PC-9 (cell line): Measurements from ENCODE around the gene PRSS33. TPM values are rescaled to one million over a fixed set of nuclear protein-coding genes. Genes with fewer than 3 reads are reported as not detected.

Experiments
- BruUV-seq: library from RNA; stranded (reverse); fragments of 400-500 nt; replicated peaks from 2 replicates; lab custom pipeline; 2021; lab: Mats Ljungman, UMichigan
- CTCF ChIA-PET: fragments of 300-600 bp; sonication (Branson Sonifier 250); formaldehyde crosslinking; loops from one replicate; lab custom pipeline; 2022; ENCODE audit warnings: antibody characterized with exemption; lab: Charles Lee
- POLR2A ChIA-PET: fragments of 300-600 bp; sonication (Branson Sonifier 250); formaldehyde crosslinking; loops from one replicate; lab custom pipeline; 2022; ENCODE audit warnings: antibody characterized with exemption; ENCODE audit not compliant: unreplicated experiment; lab: Charles Lee
- DNase-seq, 2 experiments: peaks; one replicate each; pipeline versions ENCODE4 v3.0.0 to v3.0.0-alpha.2; 2015 to 2022; ENCODE audit warnings: mixed read lengths in 1 of 2
- H2AFZ ChIP-seq: fragments of 200-600 bp; sonication (generic); 2 replicates; pipeline ENCODE4 v1.8.1; 2017; ENCODE audit warnings: antibody characterized with exemption
- H3F3A ChIP-seq: fragments of 200-600 bp; sonication (generic); 2 replicates; pipeline ENCODE4 v1.8.1; 2017; ENCODE audit warnings: antibody characterized with exemption, mild to moderate bottlenecking, low read depth; ENCODE audit not compliant: insufficient read depth
- H3K27ac ChIP-seq: fragments of 200-600 bp; sonication (generic); 2 replicates; pipeline ENCODE4 v1.6.1; 2016; ENCODE audit warnings: mixed run types
- H3K27me3 ChIP-seq: fragments of 200-600 bp; sonication (generic); 2 replicates; pipeline ENCODE4 v1.6.1; 2016; ENCODE audit warnings: low read depth, mixed run types; ENCODE audit not compliant: insufficient read depth
- H3K36me3 ChIP-seq: fragments of 200-600 bp; sonication (generic); 2 replicates; pipeline ENCODE4 v1.6.1; 2016; ENCODE audit warnings: low read depth, mixed run types
- H3K4me1 ChIP-seq: fragments of 200-600 bp; sonication (generic); replicated peaks from 2 replicates; pipeline ENCODE4 v1.6.1; 2016; ENCODE audit warnings: mixed run types; ENCODE audit not compliant: insufficient read depth
- H3K4me2 ChIP-seq: fragments of 200-600 bp; sonication (generic); 2 replicates; pipeline ENCODE4 v1.6.1; 2017; ENCODE audit warnings: mixed run types
- H3K4me3 ChIP-seq: fragments of 200-600 bp; sonication (generic); 2 replicates; pipeline ENCODE4 v1.6.1; 2016; ENCODE audit warnings: mixed run types
- H3K79me2 ChIP-seq: fragments of 200-600 bp; sonication (generic); 2 replicates; pipeline ENCODE4 v1.6.1; 2017; ENCODE audit warnings: low read depth, mixed run types
- H3K9me2 ChIP-seq: fragments of 200-600 bp; sonication (generic); 2 replicates; pipeline ENCODE4 v1.8.1; 2017; ENCODE audit warnings: mild to moderate bottlenecking; ENCODE audit not compliant: insufficient read depth
- H3K9me3 ChIP-seq: fragments of 200-600 bp; sonication (generic); 2 replicates; pipeline ENCODE4 v1.8.1; 2016; ENCODE audit warnings: low read depth; ENCODE audit not compliant: insufficient read depth
- H4K20me1 ChIP-seq: fragments of 200-600 bp; sonication (generic); 2 replicates; pipeline ENCODE4 v1.8.1; 2017; ENCODE audit not compliant: insufficient read depth
- EZH2 ChIP-seq: fragments of 200-600 bp; sonication (generic); IDR thresholded peaks from 2 replicates; pipeline ENCODE4 v1.8.0; 2017; ENCODE audit warnings: antibody characterized with exemption, low read depth
- intact Hi-C: fragments of 100-400 bp; cut with micrococcal nuclease; formaldehyde crosslinking; loops from one replicate; pipeline ENCODE4 v1.10.0; 2022; ENCODE audit not compliant: unreplicated experiment
- total RNA-seq: library from RNA; stranded (reverse); gene quantifications from 2 replicates; pipeline ENCODE4 v1.2.3, GENCODE V29; 2021
- TF ChIP-seq, protein P1 (sequence below): fragments of 200-600 bp; sonication (generic); conservative IDR thresholded peaks from 2 replicates; pipeline ENCODE4 v1.6.1; 2017; ENCODE audit warnings: mixed run types, antibody characterized with exemption, mild to moderate bottlenecking, moderate library complexity

Gene PRSS33
- total RNA-seq, 1 experiment from 2014 or later = 0.33 TPM

DNA sequence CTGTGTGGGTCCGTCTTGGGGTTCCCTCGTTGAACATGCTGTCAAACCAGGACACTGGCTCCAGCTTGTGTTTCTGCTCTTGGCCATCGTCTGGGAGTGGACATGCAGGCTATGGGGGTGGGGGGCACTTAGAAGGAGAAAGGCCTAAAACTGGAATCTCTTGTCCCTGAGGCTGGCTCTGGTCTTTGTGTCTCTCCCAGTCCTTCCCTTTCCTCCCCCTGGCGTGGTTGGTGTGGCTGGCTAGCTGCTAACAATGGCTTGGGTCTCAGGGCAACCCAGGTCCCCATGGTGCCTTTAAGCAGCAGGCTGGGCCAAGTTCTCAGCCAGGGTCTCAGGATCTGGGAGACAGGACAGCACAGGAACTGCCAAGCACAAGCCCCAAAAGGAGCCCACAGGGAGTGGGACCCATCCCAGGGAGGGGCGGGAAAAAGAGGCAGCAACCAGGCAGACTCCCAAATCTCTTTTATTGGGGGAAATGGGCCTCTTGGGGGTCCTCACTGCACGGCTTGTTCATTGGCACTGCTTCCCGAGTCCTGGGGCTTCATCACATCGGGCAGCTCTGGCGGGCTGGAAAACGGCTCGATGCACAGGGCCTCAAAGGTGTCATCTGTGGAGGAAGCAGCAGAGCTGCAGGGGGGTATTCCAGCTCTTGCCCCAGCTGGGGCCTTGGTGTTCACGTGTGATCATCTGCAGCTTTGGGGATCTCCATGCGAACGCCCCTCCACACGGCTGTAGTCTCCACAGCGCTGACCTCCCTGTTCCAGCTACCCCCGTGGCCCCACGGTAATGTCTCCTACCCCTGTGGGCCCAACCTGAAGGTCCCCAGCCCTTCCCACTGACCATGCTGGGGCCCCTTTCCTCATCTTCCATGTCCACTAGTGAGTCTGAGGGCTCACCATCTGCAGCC is 15.6 kb downstream of the PRSS33 start:
- Histone ChIP-seq H3K9me3 (no peaks in the 10 kb centered on the region), H3K4me3 (no peak overlapping the region), H3F3A (peaks cover 85% of the 10 kb centered on the region), H3K4me1 (peaks cover 11% of the 10 kb centered on the region), H3K27ac (no peak overlapping the region), H3K79me2 (peaks cover 44% of the 10 kb centered on the region), H3K9me2 (no peaks in the 10 kb centered on the region), H3K36me3 (peaks cover 24% of the 10 kb centered on the region), H3K4me2 (no peak overlapping the region), H3K27me3 (no peaks in the 10 kb centered on the region), H2AFZ (no peak overlapping the region), H4K20me1 (peaks cover 61% of the 10 kb centered on the region)
- ChIA-PET CTCF (interaction anchor here (0.6 kb wide), 1 partner anchor 74 kb away, joined by 4 read pairs; no protein-coding TSS in a partner anchor), POLR2A (no interaction called here)
- intact Hi-C loops = no loop called here
- BruUV-seq = no TSS peak
- no peak for TF ChIP-seq EZH2
- TF ChIP-seq, protein P1, sequence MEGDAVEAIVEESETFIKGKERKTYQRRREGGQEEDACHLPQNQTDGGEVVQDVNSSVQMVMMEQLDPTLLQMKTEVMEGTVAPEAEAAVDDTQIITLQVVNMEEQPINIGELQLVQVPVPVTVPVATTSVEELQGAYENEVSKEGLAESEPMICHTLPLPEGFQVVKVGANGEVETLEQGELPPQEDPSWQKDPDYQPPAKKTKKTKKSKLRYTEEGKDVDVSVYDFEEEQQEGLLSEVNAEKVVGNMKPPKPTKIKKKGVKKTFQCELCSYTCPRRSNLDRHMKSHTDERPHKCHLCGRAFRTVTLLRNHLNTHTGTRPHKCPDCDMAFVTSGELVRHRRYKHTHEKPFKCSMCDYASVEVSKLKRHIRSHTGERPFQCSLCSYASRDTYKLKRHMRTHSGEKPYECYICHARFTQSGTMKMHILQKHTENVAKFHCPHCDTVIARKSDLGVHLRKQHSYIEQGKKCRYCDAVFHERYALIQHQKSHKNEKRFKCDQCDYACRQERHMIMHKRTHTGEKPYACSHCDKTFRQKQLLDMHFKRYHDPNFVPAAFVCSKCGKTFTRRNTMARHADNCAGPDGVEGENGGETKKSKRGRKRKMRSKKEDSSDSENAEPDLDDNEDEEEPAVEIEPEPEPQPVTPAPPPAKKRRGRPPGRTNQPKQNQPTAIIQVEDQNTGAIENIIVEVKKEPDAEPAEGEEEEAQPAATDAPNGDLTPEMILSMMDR = no peak
- DNase-seq = no peak

DNA sequence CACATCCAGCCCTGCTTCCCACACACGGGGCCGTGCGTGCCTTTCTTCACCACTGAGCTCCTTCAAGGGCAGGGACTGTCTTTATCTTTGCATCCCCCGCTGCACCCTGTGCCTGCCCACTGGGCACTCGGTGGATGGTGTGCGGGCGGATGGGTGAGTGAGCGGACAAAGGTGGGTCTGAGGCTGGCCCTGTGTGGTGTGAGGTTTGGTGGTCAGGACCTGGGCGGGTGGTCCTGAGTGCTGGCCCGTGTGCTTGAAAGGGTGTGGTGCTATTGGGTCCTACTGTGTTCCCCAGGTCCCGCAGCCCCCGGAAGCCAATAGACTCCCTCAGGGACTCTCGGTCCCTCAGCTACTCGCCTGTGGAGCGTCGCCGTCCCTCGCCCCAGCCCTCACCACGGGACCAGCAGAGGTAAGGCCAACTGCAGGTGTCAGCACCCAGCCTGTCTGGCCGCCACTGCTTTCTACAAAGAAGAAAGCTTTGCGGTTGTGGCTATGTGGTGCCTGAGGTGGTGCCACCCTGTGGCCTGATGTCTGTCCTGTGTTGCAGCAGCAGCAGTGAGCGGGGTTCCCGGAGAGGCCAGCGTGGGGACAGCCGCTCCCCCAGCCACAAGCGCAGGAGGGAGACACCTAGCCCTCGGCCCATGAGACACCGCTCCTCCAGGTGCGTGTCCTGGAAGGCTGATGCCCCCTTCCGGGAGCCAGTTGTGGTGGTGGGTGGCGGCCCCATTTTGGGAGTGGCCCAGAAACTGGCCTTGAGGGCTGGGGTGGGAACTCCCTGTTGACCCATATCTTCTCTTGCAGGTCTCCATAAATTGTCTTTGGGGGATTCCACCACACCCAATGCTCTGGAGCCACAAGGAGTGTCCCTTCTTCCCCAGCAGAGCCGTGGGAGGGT is 17.1 kb downstream of the PRSS33 start:
- Histone ChIP-seq H3K4me2 (no peak overlapping the region), H4K20me1 (peaks cover 71% of the 10 kb centered on the region), H3K27me3 (no peaks in the 10 kb centered on the region), H3K27ac (no peak overlapping the region), H3F3A (peaks cover 90% of the 10 kb centered on the region), H3K9me3 (no peaks in the 10 kb centered on the region), H3K36me3 (peaks cover 29% of the 10 kb centered on the region), H2AFZ (no peak overlapping the region), H3K4me1 (peaks cover 2% of the 10 kb centered on the region), H3K9me2 (no peaks in the 10 kb centered on the region), H3K79me2 (peaks cover 44% of the 10 kb centered on the region), H3K4me3 (no peak overlapping the region)
- no TSS peak for BruUV-seq
- intact Hi-C loops = no loop called here
- TF ChIP-seq, protein P1 = no peak
- TF ChIP-seq EZH2 = no peak
- peak in 1 of 2 experiments; percentile 39 for DNase-seq
- CTCF ChIA-PET = no interaction called here
- POLR2A ChIA-PET = no interaction called here

DNA sequence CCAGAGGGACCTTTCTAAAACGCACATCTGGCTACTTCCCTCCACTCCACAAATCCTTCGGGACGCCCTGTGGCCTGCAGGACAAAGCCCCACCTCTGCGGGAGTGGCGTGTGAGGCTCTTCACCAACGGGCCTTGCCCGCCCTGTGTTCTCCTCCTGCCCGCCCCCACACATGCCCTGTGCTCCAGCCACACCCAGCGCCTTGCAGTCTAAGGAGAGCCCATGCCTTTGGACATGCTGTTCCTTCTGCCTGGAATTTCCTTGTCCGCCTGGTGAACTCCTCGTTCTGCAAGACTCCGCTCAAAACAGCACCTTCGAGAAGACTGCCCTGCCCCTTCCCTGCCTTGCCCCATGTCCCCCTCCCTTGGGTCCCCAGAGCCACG is 17.7 kb downstream of the PRSS33 start:
- no peaks in the 10 kb centered on the region for H3K9me2 ChIP-seq
- no peaks in the 10 kb centered on the region; the same call in 1 of the 2 replicates for H3K4me1 ChIP-seq
- H3K4me2 ChIP-seq = no peak overlapping the region
- no peak overlapping the region for H3K4me3 ChIP-seq
- H3K79me2 ChIP-seq = peaks cover 44% of the 10 kb centered on the region
- intact Hi-C loops = no loop called here
- H2AFZ ChIP-seq = no peak overlapping the region
- no peak for DNase-seq
- peaks cover 78% of the 10 kb centered on the region for H4K20me1 ChIP-seq
- H3K9me3 ChIP-seq = no peaks in the 10 kb centered on the region
- POLR2A ChIA-PET = no interaction called here
- H3K36me3 ChIP-seq = peaks cover 34% of the 10 kb centered on the region
- BruUV-seq = no TSS peak
- CTCF ChIA-PET = no interaction called here
- peaks cover 90% of the 10 kb centered on the region for H3F3A ChIP-seq
- H3K27me3 ChIP-seq = no peaks in the 10 kb centered on the region
- TF ChIP-seq, protein P1 = no peak
- no peak for TF ChIP-seq EZH2
- no peak overlapping the region for H3K27ac ChIP-seq
